ENCODE results near the gene MYADM.
"Not testable (repeated sequence)": the region's sequence is repeated elsewhere in the genome, so short reads cannot be mapped to it uniquely, and the experiment has no call there.

The MYADM gene

DNA sequence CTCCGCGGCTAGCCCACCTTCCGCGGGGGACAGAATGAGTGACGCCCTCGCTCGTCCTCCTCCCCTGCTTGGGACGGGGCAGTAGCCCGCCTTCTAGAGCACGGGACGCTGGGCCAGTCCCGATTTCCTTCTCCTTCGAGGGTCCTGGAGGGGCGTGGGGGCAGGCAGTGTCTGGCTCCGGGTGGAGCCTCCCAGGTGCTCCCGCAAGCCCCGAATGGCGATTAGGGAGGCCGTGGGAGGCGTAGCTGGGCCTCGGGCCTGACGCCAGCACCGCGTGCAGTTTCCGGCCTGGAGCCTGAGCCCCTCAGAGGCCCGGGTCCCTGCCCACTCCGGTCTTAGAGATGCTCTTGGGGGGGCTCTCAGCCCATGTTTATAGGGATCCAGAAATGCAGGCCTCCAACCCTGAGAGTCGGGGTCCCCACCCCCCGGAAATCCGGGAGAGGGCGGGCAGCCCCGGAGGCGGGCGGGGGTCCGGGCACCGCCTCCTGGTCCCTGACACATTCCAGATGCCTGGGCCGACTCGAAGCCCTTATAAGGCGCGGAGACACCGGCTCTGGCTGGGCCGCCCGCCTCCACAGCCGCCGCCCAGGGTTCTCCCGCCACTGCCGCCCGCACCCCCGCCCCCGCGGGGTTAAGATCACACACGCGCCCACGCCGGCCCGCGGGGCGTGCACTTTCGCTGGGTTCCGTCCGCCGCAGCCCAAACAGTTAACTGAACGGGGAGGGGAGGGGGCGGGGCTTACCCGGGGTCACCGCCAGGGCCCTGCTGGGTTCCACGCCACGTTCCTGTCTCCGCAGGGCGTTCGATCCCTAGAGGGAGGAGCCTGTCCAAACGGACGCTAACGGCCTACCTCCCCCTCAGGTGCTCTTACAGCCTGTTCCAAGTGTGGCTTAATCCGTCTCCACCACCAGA, 1.5 kb downstream of the MYADM start:
- DNase-seq (ENCODE audit: low spot score), result peak; percentile 40

DNA sequence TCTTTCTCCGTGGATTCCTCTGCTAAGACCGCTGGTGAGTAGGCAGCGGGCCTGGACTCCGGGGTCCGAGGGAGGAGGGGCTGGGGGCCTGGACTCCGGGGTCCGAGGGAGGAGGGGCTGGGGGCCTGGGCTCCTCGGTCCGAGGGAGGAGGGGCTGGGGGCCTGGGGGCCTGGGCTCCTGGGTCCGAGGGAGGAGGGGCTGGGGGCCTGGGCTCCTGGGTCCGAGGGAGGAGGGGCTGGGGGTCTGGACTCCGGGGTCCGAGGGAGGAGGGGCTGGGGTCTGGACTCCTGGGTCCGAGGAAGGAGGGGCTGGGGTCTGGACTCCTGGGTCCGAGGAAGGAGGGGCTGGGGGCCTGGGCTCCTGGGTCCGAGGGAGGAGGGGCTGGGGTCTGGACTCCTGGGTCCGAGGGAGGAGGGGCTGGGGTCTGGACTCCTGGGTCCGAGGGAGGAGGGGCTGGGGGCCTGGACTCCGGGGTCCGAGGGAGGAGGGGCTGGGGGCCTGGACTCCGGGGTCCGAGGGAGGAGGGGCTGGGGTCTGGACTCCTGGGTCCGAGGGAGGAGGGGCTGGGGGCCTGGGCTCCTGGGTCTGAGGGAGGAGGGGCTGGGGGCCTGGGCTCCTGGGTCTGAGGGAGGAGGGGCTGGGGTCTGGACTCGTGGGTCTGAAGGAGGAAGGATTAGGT, 2.3 kb downstream of the MYADM start:
- DNase-seq (ENCODE audit: low spot score), result not testable (repeated sequence)

DNA sequence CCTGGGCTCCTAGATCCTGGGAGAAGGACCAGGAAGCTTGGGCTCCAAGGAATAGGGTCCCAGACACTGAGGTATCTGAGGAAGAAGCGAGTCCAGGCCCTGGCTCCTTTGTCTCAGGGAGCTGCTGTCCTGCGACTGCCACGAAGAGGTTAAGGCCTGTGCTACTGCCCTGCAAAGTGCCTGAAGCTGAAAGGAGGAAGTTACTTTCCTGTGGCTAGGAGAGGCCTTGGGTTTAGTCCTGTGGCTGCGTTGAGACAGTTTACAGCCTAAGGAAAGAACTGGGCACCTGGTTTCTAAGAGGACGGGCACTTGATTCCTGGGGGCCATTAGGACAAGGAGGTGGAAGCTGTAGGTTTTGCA, 2.8 kb downstream of the MYADM start:
- peak; percentile 46 for DNase-seq (ENCODE audit: low spot score)

DNA sequence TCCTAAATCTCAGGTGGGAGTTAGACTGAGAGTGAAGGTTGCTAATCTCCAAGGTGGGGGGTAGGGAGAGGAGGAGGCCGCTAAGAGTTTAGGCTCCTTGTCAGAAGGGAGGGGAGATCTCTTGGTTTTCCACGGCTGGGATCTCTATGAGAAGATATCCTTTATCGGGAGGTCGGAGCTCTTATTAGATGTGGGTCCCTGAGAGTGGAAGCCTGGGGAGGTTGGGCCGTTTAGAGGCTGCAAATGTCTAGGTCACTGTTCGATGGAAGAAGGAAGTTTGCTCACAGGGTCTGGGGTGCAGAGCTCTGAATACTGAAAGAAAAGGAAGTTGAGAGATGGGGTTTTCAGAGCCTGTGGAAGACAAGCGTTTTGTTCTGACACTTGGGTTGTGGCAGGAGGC, 3.8 kb downstream of the MYADM start:
- peak; percentile 57 for DNase-seq (ENCODE audit: low spot score)

DNA sequence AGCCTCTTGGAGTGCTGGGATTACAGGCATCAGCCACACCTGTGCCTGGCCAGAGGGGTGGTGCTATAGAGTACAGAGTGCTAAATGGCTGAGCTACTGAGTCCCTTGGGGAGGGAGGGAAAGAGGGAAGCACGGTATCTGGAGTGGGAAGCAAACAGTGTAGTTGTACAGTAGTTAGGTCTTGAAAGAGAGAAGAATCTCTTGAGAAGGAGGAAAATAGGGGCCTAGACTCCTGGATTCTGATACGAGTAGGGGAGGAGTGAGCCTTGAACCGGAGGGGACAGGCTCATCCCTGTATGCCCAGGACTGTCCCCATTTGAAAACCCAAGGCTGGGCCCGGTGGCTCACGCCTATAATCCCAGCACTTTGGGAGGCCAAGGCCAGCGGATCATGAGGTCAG, 5.1 kb downstream of the MYADM start:
- no peak for DNase-seq (ENCODE audit: low spot score)

DNA sequence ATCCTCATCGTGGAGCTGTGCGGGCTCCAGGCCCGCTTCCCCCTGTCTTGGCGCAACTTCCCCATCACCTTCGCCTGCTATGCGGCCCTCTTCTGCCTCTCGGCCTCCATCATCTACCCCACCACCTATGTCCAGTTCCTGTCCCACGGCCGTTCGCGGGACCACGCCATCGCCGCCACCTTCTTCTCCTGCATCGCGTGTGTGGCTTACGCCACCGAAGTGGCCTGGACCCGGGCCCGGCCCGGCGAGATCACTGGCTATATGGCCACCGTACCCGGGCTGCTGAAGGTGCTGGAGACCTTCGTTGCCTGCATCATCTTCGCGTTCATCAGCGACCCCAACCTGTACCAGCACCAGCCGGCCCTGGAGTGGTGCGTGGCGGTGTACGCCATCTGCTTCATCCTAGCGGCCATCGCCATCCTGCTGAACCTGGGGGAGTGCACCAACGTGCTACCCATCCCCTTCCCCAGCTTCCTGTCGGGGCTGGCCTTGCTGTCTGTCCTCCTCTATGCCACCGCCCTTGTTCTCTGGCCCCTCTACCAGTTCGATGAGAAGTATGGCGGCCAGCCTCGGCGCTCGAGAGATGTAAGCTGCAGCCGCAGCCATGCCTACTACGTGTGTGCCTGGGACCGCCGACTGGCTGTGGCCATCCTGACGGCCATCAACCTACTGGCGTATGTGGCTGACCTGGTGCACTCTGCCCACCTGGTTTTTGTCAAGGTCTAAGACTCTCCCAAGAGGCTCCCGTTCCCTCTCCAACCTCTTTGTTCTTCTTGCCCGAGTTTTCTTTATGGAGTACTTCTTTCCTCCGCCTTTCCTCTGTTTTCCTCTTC, 6.3 kb downstream of the MYADM start:
- DNase-seq (ENCODE audit: low spot score), result no peak

DNA sequence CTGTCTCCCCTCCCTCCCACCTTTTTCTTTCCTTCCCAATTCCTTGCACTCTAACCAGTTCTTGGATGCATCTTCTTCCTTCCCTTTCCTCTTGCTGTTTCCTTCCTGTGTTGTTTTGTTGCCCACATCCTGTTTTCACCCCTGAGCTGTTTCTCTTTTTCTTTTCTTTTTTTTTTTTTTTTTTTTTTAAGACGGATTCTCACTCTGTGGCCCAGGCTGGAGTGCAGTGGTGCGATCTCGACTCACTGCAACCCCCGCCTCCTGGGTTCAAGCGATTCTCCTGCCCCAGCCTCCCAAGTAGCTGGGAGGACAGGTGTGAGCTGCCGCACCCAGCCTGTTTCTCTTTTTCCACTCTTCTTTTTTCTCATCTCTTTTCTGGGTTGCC, 6.9 kb downstream of the MYADM start:
- no peak for DNase-seq (ENCODE audit: low spot score)

DNA sequence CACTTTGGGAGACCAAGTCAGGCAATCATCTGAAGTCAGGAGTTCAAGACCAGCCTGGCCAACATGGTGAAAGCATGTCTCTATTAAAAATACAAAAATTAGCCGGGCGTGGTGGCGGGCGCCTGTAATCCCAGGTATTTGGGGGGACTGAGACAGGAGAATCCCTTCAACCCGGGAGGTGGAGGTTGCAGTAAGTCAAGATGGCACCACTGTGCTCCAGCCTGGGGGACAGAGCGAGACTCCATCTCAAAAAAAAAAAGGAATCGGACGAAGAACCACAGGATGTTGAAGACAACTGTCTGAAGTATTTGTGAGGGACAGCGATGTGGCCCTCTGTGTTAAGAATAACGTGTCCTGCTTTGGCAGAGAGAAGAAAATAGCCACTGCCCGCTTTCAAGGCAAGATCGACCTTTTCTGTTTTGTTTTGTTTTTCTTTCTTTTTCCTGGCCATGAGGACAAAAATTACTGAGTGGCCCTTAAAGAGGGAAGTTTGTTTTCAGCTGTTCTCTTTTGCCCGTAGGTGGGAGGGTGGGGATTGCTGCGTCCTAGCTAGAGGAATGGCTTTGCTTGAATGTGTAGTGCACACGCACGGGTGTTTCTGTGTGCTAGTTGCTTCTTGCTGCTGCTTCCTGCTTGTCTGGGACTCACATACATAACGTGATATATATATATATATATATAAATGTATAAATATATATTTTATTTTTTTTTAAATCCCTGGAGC, 8.1 kb downstream of the MYADM start:
- DNase-seq (ENCODE audit: low spot score), result no peak

DNA sequence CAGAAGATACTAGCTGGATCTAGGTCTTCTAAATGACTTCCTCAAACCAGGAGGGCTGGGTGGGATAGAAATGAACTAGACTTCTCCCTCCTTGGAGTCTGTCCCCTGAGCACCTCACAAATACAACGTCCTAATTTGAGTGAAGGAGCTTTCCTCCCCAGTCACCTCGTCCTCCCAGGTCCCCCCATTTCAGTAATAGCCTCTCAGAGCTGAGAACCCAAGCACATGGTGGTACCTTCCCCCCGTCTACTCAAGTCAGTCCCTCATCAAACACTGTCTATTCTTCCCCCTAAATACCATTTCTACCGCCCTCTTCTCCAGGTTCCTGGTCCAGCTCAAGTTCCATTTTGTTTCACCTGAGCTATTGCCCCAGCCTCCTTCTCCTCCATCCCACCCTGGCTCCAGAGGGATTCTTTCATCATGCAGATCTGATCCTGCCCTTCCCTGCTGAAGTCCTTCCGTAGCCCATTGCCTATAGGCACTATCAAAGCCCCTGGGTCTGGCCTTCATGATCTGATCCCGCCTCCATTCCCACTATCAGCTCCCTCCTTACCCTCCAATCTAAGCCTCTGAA, 9.1 kb downstream of the MYADM start:
- no peak for DNase-seq (ENCODE audit: low spot score)

DNA sequence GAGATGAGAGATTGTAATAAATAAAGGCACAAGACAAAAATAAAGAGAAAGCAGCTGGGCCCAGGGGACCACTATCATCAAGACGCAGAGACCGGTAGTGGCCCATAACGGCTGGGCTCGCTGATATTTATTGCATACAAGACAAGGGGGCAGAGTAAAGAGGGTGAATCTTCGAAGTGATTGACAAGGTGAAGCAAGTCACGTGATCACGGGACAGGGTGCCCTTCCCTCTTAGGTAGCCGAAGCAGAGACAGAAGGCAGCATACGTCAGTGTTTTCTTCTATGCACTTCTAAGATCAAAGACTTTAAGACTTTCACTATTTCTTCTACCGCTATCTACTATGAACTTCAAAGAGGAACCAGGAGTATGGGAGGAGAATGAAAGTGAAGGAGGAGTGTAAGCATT, 9.7 kb downstream of the MYADM start:
- no peak for DNase-seq (ENCODE audit: low spot score)

DNA sequence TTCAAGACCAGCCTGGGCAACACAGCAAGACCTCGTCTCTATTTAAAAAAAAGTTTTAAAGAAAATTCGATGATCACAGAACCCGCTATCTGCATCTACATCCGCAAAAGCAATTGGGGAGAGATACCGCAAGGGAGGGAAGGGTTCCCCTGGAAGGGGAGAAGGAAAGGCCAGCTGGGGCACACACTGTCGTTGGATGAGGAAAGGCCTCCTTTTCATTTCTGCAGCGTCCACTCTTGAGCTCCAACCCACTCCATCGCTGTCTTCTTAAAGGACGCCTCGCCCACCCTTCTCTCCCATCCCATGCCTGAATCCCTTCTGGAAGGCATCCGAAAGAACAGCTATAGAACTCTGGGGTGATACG, 11.1 kb downstream of the MYADM start:
- DNase-seq (ENCODE audit: low spot score), result no peak

DNA sequence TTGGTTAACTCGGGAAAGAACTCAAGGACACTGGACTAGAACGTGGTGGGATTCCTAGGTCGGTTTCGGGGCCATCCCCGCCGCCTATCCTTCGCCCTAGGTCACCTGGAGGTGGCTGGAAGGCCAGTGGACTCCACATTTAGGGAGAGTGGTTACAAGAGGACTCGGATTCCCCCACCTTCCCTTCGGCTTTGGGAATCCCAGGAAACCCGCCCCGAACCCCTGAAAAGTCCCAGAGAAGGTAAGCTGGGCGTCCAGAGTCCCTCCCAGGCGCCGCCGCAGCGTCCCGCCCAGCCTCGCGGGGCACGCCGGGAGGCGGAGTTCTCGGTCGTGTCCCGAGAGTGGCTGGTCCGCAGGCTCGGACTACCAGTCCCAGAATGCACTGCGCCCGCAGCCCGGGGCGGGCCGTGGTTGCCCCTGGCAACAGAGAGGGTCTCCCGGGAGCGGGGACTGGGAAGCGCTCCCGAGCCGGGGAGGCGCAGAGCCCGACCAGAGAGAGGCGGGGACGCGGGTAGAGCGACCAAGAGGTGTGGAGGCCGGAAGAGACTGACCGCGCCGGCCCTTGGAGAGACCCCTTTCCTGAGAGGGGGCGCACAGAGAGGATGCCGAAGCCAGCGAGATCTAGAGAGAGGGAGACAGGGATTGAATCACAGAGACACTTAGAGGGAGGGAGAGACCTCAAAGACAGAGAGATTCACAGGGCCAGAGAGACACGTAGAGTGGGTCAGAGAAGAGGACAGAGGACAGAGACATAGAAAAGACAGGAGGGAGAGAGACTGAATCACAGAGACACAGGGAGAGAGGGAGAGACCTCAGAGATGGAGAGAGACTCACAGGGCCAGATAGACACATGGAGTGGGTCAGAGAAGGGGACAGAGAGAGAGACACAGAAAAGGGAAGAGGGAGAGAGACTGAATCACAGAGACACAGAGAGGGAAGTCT, 11.7 kb downstream of the MYADM start:
- DNase-seq (ENCODE audit: low spot score), result peak; percentile 85

DNA sequence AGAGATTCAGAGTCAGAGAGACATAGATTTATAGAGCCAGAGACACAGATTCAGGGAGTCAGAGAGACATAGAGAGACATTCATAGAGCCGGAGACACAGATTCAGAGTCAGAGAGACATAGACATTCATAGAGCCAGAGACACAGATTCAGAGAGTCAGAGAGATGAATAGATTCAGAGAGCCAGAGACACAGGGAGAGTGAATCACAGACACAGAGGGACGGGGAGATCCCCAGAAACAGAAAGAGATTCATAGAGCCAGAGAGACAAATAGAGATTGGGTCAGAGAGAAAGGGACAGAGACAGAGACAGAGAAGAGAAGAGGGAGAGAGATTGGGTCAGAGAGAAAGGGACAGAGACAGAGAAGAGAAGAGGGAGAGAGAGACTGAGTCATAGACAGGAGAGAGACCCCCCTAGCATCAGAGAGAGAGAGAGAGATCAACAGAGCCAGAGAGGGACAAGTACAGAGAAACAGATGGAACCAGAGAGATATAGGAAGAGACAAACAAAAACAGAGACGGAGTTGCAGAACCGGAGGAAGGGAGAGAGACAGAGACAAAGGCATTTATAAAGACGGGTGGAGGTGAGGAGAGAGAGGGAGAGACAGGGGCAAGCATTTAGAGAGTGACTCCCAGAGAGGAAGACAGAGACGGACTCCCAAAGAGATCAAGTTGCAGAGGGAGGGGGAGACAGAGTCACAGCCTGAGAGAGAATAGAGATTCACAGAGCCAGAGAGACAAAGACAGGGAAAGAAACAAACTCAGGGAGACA, 13.2 kb downstream of the MYADM start:
- no peak for DNase-seq (ENCODE audit: low spot score)

DNA sequence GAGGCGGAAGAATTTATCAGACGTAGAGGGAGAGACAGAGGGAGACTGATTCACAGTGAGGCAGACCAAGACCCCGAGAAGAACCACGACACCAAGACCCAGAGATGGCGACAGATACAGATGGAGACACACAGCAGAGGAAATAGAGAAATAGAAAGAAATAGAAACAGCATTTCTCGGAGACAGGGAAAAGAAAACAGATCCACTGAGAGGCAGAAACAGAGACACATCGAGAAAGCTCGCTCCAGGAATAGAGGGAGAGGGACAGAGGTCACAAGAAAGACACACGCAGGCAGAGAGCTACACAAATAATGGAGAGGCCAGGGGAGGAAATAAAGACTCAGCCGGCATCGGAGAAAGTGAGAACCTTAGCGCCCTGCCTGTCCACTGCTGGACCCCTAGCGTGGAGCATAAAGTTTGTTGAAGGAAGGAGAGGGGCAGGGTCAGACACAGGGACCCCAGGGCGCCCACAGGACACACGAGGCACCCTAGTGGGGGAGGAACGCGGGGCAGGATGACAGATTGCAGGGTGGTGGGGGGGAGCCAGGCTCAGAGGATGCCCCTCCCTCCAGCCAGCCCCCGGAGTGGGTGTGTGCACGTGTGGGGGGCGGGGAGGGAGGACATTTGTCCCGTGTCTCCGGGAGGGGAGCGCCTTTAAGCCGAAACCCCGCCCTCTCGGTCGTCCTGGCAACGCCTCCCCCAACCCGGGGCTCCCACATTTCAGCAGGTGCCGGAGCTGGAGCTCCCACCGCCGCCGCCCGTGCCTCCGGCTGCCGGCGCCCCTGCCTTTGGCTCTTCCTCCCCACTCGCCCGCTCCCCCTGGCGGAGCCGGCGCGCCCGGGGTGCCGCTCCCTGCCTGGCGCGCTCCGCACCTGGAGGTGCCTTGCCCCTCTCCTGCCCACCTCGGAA, 14.1 kb downstream of the MYADM start, which contains the start of gene PRKCG:
TSS of gene PRKCG (plus strand) at position 716 of the 909 bp plus-strand sequence. CDS start 298 bp downstream, outside the sequence.
- no peak for DNase-seq (ENCODE audit: low spot score)

DNA sequence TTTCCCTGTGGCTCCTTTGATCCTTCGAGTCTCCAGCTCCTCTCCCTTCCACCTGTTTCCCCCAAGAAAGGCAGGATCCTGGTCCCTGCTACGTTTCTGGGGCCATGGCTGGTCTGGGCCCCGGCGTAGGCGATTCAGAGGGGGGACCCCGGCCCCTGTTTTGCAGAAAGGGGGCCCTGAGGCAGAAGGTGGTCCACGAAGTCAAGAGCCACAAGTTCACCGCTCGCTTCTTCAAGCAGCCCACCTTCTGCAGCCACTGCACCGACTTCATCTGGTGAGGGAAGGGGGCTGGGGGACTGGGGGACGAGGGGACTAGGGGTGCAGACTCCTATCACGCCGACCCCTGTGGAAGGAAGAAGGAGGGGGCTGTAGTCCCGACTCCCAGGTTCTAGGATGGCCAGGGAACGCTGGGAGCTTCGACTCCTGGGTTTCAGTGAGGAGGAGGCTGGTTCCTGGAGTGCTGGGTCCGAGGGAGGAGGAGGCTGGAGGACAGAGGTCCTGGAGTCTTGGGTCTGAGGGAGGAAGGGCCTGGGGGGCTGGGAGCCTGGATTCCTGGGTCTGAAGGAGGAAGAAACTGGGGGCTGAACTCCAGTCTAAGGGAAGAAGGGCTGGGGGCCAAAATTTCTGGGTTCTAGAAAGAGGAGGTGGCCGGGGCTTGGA, 14.8 kb downstream of the MYADM start:
- DNase-seq (ENCODE audit: low spot score), result no peak

DNA sequence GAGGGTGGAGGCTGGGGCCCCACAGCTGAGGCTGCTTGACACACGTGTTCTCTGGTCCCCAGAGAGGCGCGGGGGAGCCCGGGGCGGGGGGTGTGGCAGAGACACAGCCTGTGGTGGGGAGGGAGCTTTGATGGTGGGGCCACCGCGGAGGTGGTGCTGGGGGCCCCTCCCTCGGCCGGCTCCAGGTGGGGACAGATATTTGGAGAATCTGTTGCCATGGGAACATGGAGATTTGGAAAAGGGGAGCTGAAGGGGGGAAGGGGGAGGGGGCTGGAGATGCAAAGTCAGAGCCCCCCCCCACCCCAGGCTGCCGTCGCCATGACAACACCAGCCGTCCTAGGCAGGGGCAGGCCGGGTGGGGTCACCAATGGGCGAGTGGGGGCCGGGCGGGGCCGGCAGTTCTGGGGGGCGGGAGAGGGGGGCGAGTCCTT, 15.6 kb downstream of the MYADM start:
- DNase-seq (ENCODE audit: low spot score), result no peak

DNA sequence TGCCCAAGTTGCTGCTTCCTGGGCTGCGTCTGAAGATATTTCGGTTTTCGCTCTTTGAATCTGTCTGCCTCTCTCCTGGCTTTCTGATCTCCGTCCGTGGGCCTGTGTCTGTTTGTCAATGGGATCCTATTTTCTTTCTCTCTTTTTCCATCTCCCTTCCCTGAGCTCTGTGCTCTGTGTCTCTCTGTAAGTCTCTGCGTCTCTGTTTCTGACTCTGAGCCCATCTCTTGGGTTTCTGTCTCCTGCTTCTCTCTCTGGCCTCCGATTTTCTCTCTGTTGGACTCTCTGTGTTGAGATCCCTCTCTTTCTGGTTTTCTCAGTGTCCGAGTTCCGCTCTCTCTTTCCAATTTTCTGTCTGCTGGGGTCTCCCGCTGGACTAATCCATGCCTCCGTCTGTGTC, 16.1 kb downstream of the MYADM start:
- no peak for DNase-seq (ENCODE audit: low spot score)

DNA sequence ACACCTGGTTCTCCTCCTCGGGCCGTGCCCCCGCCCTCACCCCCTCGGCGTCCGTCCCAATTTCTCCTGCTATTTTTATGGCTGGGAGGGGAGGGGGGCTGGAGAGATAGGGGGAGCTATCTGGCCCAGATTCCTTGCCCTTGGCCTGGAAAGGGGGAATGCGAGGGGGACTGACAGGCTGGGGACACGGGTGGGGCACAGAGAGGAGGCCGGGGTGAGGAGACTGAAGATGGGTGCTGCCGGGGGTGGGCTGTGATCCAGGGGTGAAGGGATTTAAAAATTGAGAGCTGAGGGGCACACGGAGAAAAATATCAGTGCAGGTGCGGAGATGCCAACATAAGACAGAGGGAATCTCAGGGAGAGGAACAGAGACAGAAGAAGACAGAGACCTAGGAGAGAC, 16.6 kb downstream of the MYADM start:
- no peak for DNase-seq (ENCODE audit: low spot score)
